HS-5 (cell line): Measurements from ENCODE around the gene FOXC2.

ENCODE experiments used
- DNase-seq: peaks from one replicate; pipeline ENCODE4 v3.0.0-alpha.2; 2012; ENCODE audit warnings: low read depth

The FOXC2 gene

DNA sequence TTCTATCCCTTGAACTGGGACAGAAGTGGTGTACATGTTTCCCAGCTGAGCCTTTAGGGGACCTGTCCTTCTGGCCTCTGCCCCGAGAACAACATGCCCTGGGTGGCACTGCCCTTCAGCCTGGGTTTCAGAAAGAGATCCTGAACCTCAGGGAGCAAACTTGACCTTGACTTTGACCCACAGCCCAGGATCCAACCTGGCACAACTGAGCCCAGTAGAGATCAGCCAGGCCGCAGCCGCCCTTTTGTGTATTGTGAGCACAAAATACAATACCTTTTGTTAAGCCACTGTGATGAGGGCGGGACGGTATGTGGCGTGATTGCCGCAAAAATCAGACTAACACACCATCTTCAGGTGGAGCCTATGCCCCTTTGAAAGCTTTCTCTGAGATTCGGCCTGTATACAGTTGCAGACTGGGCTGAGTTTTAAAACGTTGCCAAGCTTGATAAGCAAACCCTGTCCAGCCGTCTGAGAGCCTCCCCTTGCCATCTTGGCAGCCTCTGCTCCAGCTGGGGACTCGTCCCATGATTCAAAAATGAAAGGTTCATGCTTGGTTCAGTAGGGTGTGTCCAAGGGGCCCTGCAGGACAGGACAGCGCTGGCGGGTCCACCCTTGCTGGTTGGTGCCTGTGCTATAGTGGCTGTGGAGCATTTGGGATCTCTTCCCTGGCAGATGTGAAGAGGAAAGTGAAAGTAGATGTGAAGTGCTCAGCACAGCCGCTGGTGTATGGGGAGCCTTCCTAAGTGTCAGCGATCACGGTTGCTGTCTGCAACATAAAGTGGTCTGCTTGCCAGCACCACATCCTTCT, 52.0 kb downstream of the FOXC2 start:
- no peak for DNase-seq
